ENCODE measurements around the gene CPNE5. TPM values are rescaled to one million over a fixed set of nuclear protein-coding genes. Genes with fewer than 3 reads are reported as not detected.

The CPNE5 gene
- total and polyA plus RNA-seq, 8 donors = 1.2 to 7.3 (median 6.4) TPM

DNA sequence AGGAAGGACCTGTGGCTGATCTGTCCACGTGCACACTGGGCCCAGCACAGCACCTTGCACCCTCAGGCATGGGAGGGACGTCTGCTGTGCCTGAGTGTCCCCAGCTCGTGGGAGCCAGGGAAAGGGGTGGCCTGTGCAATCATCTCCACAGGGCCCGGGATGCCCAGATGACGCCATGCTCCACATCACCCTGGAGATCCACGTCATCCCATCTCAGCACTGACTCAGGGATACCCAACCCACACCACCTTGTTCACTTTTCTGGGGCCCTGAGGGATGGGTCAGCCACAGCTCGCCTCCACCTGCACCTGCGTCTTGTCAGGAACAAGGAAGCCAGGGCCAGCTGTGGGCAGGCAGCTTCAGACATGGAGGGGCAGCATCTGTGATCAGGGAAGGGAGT, 93.4 kb downstream of the CPNE5 start:
- Histone ChIP-seq H3K4me1 (no peaks in the 10 kb centered on the region), H3K27ac (no peak overlapping the region), H3K27me3 (no peaks in the 10 kb centered on the region), H3K9me3 (peaks cover 0 to 11% of the 10 kb centered on the region in 2 donors), H3K4me3 (no peak overlapping the region), H3K36me3 (no peaks in the 10 kb centered on the region)
- DNase-seq (no peak), ATAC-seq (no peak)
- TF ChIP-seq, protein P1, sequence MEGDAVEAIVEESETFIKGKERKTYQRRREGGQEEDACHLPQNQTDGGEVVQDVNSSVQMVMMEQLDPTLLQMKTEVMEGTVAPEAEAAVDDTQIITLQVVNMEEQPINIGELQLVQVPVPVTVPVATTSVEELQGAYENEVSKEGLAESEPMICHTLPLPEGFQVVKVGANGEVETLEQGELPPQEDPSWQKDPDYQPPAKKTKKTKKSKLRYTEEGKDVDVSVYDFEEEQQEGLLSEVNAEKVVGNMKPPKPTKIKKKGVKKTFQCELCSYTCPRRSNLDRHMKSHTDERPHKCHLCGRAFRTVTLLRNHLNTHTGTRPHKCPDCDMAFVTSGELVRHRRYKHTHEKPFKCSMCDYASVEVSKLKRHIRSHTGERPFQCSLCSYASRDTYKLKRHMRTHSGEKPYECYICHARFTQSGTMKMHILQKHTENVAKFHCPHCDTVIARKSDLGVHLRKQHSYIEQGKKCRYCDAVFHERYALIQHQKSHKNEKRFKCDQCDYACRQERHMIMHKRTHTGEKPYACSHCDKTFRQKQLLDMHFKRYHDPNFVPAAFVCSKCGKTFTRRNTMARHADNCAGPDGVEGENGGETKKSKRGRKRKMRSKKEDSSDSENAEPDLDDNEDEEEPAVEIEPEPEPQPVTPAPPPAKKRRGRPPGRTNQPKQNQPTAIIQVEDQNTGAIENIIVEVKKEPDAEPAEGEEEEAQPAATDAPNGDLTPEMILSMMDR (IDR thresholded peaks at IDR 0.05) = no peak
- intact Hi-C loops (cut with DNase I) = no loop called here

DNA sequence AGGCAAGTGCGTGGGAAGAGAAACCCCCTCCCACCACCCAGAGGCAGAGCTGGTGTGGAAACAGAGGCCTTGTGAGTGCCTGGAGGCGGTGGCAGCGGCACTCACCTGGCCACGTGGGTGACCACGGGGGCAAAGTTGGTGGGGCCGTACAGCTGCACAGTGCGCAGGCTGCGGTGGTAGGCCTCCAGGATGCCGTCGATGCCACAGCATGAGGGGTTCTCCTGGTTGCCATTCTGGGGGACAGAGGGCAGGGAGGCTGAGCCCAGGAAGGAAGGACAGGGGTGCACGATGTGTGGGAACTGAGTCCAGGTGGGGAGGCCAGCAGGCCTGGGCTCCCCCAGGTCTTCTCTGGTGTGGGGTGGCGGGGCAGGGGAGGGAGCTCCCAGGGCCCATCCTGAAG, 94.0 kb downstream of the CPNE5 start:
- no peak for ATAC-seq
- Histone ChIP-seq H3K4me3 (no peak overlapping the region), H3K9me3 (peaks cover 0 to 9% of the 10 kb centered on the region in 2 donors), H3K27me3 (no peaks in the 10 kb centered on the region), H3K27ac (no peak overlapping the region), H3K36me3 (no peaks in the 10 kb centered on the region), H3K4me1 (no peaks in the 10 kb centered on the region)
- intact Hi-C loops (cut with DNase I) = no loop called here
- TF ChIP-seq, protein P1 (IDR thresholded peaks at IDR 0.05) = no peak
- no peak for DNase-seq

DNA sequence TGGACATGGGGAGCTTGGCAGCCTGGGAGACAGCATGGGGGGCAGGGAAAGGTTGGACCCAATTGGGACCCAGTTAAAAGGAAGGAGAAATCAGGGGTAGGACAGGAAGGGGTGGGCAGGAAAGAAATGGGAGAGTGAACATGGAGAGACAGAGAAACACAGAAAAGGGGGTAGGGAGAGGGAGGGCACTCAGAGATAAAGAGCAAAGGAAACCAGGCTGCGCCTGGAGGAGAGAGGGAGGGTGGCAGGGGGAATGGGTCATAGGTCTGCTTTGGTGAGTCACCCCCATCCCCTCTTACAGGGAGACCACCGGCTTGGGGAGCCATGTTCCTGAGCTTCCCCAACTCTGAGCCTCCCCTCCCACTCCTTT, 95.0 kb downstream of the CPNE5 start:
- no peak overlapping the region for H3K4me3 ChIP-seq
- H3K9me3 ChIP-seq = peaks cover 0 to 3% of the 10 kb centered on the region in 2 donors
- H3K36me3 ChIP-seq = no peaks in the 10 kb centered on the region
- H3K27me3 ChIP-seq = no peaks in the 10 kb centered on the region
- intact Hi-C loops (cut with DNase I) = no loop called here
- H3K27ac ChIP-seq = no peak overlapping the region
- TF ChIP-seq, protein P1 (IDR thresholded peaks at IDR 0.05) = no peak
- no peak for DNase-seq
- H3K4me1 ChIP-seq = no peaks in the 10 kb centered on the region
- ATAC-seq = no peak

DNA sequence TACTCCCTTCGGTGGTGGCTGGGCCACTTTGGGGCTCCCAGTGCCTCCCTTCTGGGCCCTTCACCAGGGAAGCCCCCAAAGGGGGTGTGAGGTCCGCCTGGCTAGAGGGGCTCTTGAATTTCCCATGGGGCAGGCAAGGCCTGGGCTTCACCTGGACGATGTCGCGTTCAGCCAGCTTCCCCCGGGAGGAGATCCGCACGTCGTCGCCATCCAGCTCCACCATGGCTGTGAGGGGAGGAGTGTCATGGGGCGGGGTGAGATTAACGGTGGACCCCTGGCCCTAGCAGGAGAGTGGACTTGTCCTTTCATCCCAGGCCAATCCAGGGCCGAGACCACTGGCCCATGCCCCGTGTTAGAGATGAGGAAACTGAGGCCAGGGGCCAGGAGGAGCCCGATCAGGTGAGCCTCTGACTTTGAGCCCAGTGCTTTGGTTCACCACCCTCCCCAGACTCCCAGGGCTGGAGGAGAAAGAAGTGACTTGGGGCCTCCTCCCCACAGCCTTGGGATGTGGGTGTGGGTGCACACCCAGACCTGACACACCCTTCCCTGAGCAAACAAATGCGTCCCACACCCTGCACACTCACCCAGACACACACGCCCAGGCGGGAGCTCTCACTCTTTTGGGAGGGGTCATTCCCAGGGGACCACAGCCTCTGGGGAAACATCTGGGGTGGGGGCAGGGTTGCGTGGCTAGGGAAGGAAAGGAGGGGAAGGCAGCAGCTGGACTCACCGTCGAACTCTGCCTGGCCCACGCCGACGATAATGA, 95.5 kb downstream of the CPNE5 start:
- peaks cover 0 to 3% of the 10 kb centered on the region in 2 donors for H3K9me3 ChIP-seq
- no peak overlapping the region for H3K4me3 ChIP-seq
- DNase-seq (peak in 1 of 4 donors; percentile 64), ATAC-seq (peak; percentile 39)
- H3K4me1 ChIP-seq = no peaks in the 10 kb centered on the region
- TF ChIP-seq, protein P1 (IDR thresholded peaks at IDR 0.05) = no peak
- no peak overlapping the region for H3K27ac ChIP-seq
- H3K36me3 ChIP-seq = no peaks in the 10 kb centered on the region
- no peaks in the 10 kb centered on the region for H3K27me3 ChIP-seq
- intact Hi-C loops (cut with DNase I) = no loop called here

DNA sequence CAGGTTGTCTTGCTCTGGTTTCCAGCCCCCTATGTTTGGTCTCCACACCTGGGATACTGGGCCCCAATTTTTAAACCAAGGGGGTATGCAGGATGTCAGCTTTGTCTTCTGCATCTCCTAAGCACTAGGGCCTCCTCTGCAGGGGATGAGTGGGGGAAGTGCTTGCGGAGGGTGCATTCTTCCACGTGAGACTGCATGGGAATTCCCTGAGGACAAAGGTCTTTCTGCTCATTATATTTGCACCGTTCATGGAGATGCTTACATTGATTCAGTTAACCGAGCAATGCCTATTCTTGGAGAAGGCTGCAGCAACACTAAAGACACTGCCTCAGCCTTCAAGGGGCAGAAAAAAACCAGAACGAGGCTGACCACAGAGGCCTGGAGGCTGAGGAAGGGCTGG, 96.2 kb downstream of the CPNE5 start:
- DNase-seq (no peak), ATAC-seq (no peak)
- TF ChIP-seq, protein P1 (IDR thresholded peaks at IDR 0.05) = no peak
- no peaks in the 10 kb centered on the region for H3K9me3 ChIP-seq
- H3K4me3 ChIP-seq = no peak overlapping the region
- intact Hi-C loops (cut with DNase I) = no loop called here
- H3K4me1 ChIP-seq = no peaks in the 10 kb centered on the region
- no peak overlapping the region for H3K27ac ChIP-seq
- no peaks in the 10 kb centered on the region for H3K36me3 ChIP-seq
- H3K27me3 ChIP-seq = no peaks in the 10 kb centered on the region

Measured in left lung (tissue), 10 donors.